Naive thymus-derived CD4-positive, alpha-beta T cell (primary cell): ENCODE data around the gene RAPGEF3. TPM values are rescaled to one million over a fixed set of nuclear protein-coding genes. Genes with fewer than 3 reads are reported as not detected.

Experiments used
- ATAC-seq: fragments of 150-1000 bp; cut with Tn5 transposase; 2 replicates; pipeline ENCODE4 v1.10.0; 2021; ENCODE audit warnings: mild to moderate bottlenecking, moderate library complexity
- CTCF ChIA-PET: fragments of 350-600 bp; sonication (Branson Sonifier 250); formaldehyde crosslinking; loops from one replicate; lab custom pipeline; 2021; ENCODE audit warnings: antibody characterized with exemption; lab: Charles Lee
- POLR2A ChIA-PET: fragments of 350-600 bp; sonication (Branson Sonifier 250); formaldehyde crosslinking; loops from one replicate; lab custom pipeline; 2021; ENCODE audit warnings: antibody characterized with exemption, inconsistent platforms; lab: Charles Lee
- DNase-seq, 9 donors: peaks; one replicate each; pipeline versions ENCODE4 v3.0.0 to v3.0.0-alpha.2; 2020 to 2022; ENCODE audit warnings: mixed read lengths in 1 of 9
- H3K27ac ChIP-seq: one replicate; pipeline ENCODE4 v1.7.0; 2013; ENCODE audit warnings: mild to moderate bottlenecking, low read depth, low read length, moderate library complexity
- H3K27me3 ChIP-seq, 2 donors: one replicate each; pipeline ENCODE4 v1.7.0; 2013; ENCODE audit warnings: low read length in 2 of 2, mild to moderate bottlenecking in 2 of 2, moderate library complexity in 2 of 2; ENCODE audit not compliant: control insufficient read depth in 2 of 2, insufficient read depth in 2 of 2
- H3K36me3 ChIP-seq, 3 experiments: 1 replicate in 2 of 3; 2 replicates in 1 of 3; pipeline ENCODE4 v1.7.0; 2013; ENCODE audit warnings: low read length in 3 of 3, mild to moderate bottlenecking in 3 of 3, moderate library complexity in 1 of 3; ENCODE audit not compliant: insufficient read depth in 3 of 3, control insufficient read depth in 2 of 3
- H3K4me1 ChIP-seq, 2 donors: one replicate each; pipeline ENCODE4 v1.7.0; 2013; ENCODE audit warnings: low read length in 2 of 2, mild to moderate bottlenecking in 2 of 2, moderate library complexity in 1 of 2; ENCODE audit not compliant: control insufficient read depth in 2 of 2, insufficient read depth in 2 of 2
- H3K4me3 ChIP-seq: 2 replicates; pipeline ENCODE4 v1.7.0; 2013; ENCODE audit warnings: mild to moderate bottlenecking, low read length
- H3K9me3 ChIP-seq, 3 experiments: 1 replicate in 2 of 3; 2 replicates in 1 of 3; pipeline ENCODE4 v1.7.0; 2013; ENCODE audit warnings: low read length in 3 of 3; ENCODE audit not compliant: control insufficient read depth in 2 of 3
- H3K27ac Mint-ChIP-seq, 9 donors: one replicate each; pipeline ENCODE4 v1.8.0; 2020 to 2022; ENCODE audit warnings: mixed read lengths in 9 of 9, mild to moderate bottlenecking in 8 of 9, moderate library complexity in 5 of 9, inconsistent platforms in 2 of 9
- H3K27me3 Mint-ChIP-seq, 5 donors: one replicate each; pipeline ENCODE4 v1.8.0; 2021 to 2022; ENCODE audit warnings: mixed read lengths in 5 of 5, mild to moderate bottlenecking in 1 of 5
- H3K36me3 Mint-ChIP-seq, 5 donors: one replicate each; pipeline ENCODE4 v1.8.0; 2020 to 2022; ENCODE audit warnings: mixed read lengths in 5 of 5, mild to moderate bottlenecking in 3 of 5, inconsistent platforms in 1 of 5
- H3K4me1 Mint-ChIP-seq, 7 donors: one replicate each; pipeline ENCODE4 v1.8.0; 2020 to 2022; ENCODE audit warnings: mixed read lengths in 7 of 7, mild to moderate bottlenecking in 3 of 7, inconsistent platforms in 1 of 7
- H3K4me3 Mint-ChIP-seq, 10 donors: one replicate each; pipeline ENCODE4 v1.8.0; 2020 to 2022; ENCODE audit warnings: mild to moderate bottlenecking in 10 of 10, mixed read lengths in 10 of 10, moderate library complexity in 6 of 10, inconsistent platforms in 2 of 10
- H3K9me3 Mint-ChIP-seq, 11 donors: one replicate each; pipeline ENCODE4 v1.8.0; 2020 to 2022; ENCODE audit warnings: mixed read lengths in 11 of 11, mild to moderate bottlenecking in 4 of 11, inconsistent platforms in 1 of 11, moderate library complexity in 1 of 11
- intact Hi-C, 2 donors: fragments of 100-400 bp; cut with micrococcal nuclease; formaldehyde crosslinking; loops; one replicate each; pipeline ENCODE4 v1.15.1; 2023
- polyA plus RNA-seq, 2 donors: library from polyadenylated mRNA; unstranded; fragments of 300-500 nt; fragmentation: Illumina TruSeq; gene quantifications; one replicate each; pipeline ENCODE4 v1.2.3, GENCODE V29; 2021
- total RNA-seq, 6 experiments: library from RNA in 5 of 6; stranded (reverse) in 5 of 6; gene quantifications; 1 replicate in 5 of 6; 2 replicates in 1 of 6; pipeline ENCODE4 v1.2.3 and lab custom pipeline; 2021 to 2026

RAPGEF3 gene
- total and polyA plus RNA-seq, 7 experiments from 2014 or later: 0.08 to 1.9 (median 0.82) TPM; not detected in 2

DNA sequence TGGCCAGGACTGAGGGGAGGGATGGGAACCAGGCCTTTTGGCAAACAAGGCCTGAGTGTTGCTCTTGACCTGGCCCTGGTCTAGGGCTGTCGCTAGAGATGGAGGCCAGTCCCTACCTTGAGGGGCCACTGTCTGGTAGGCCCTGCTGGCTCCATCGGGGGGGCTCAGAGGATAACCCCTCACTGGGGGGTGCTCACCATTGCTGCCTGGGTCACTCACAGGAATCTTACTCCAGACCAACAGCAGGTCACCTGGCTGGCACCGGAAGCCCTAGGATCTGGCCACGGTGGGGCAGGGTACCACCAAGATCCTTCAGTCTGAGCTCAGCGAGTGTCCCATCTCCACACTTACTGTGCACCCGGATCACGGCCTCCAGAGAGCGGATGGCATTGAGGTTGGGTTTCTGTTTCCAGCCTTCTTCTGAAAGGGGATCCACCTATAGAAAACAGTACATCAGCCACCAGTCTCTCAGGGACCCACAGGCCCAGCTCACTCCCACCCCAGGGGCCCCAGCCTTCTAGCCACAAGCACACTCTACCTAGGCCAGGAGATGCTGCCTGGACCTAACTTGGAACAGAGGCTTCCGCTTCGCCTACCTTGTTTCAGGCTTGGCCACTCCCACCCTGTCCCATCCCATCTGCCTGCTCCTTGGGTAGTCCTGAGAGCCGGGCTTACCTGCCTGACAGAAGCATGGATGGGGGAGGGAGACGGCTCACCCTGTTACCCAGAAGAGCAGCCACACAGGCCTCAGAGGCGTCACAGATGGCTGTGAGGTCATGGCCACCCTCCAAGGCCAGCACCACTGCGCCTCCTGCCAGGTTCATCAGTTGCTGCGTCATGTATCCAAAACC, 26.6 kb upstream of the RAPGEF3 start:
- Mint-ChIP-seq H3K36me3 (peaks cover 13 to 46% (median 16%) of the 10 kb centered on the region in 5 donors), H3K4me3 (no peak overlapping the region), H3K4me1 (peaks cover 4 to 15% (median 6%) of the 10 kb centered on the region in 7 donors), H3K27ac (peak overlapping the region in 5 of 9 donors; percentile 31 to 82 (median 54)), H3K27me3 (no peaks in the 10 kb centered on the region), H3K9me3 (no peaks in the 10 kb centered on the region)
- H3K27ac ChIP-seq: no peak overlapping the region
- ATAC-seq (no peak), DNase-seq (no peak)
- H3K4me1 ChIP-seq: no peaks in the 10 kb centered on the region
- intact Hi-C loops: no loop called here
- no peaks in the 10 kb centered on the region for H3K27me3 ChIP-seq
- peaks cover 6 to 86% (median 44%) of the 10 kb centered on the region in 3 experiments for H3K36me3 ChIP-seq
- no peaks in the 10 kb centered on the region for H3K9me3 ChIP-seq
- ChIA-PET POLR2A (interaction anchor here (0.6 to 1.1 kb wide), 3 partner anchors 15 to 84 kb away, joined by 3 read pairs; no protein-coding TSS in a partner anchor), CTCF (interaction anchor here (0.8 to 1.6 kb wide), 3 partner anchors 44 to 52 kb away, joined by 3 to 5 read pairs (median 4); no protein-coding TSS in a partner anchor)
- H3K4me3 ChIP-seq: no peak overlapping the region

DNA sequence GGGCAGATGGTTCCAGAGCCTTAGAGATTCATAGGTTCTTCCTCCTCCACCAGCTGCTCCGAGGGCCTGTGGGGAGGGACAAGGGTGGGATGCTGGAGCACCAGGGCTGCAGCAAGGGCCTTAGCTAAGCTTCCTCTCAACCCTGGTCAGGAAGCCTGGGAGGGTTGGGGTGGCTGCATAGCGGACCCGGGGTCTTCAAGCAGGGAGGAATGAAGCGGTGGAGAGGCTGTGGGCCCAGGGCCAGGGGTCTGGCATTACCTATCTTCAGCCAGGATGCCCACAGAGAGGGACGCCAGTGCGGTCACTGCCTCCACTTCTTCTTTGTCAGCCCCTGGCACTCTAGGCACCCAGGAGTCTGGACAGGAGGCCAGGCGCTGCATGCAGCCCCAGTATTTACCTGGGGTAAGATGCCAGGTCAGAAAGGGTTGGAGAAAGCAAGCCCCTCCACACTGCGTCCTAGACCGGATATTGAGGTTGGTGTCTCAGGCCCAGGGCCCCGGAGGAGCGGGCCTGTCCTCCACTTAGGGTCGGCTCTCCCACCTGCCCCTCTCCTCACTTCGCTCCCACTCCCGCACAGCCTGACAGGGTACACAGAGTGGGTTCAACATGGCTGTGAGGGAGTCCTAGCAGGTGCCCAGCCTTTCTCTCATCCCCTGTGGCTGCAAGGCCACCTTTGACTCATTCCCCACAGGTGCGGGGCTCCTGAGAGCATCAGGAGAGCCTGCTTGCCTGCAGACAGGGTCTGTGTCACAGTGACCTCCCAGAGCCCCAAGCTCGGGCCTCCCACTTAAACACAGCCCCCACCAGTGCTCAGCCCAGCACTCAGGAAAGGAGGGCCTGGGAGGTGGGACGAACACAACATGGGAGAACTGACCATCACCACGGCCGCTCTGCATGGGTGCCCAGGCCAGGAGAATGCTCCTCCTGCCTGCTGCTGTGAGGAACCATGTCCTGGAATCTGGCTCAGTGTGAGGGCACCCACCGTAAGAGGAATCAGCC, 25.4 kb upstream of the RAPGEF3 start:
- Mint-ChIP-seq H3K4me3 (no peak overlapping the region), H3K4me1 (peaks cover 8 to 20% (median 11%) of the 10 kb centered on the region in 7 donors), H3K36me3 (peaks cover 12 to 40% (median 16%) of the 10 kb centered on the region in 5 donors), H3K9me3 (no peaks in the 10 kb centered on the region), H3K27me3 (no peaks in the 10 kb centered on the region), H3K27ac (peak overlapping the region in 6 of 9 donors; percentile 26 to 60 (median 44))
- ChIA-PET POLR2A (interaction anchor here (1.1 kb wide), 1 partner anchor 23 kb away, joined by 3 read pairs; no protein-coding TSS in a partner anchor), CTCF (interaction anchor here (2.9 kb wide), 1 partner anchor 55 kb away, joined by 21 read pairs; no protein-coding TSS in a partner anchor)
- no peaks in the 10 kb centered on the region for H3K27me3 ChIP-seq
- H3K9me3 ChIP-seq: no peaks in the 10 kb centered on the region
- peaks cover 6 to 75% (median 40%) of the 10 kb centered on the region in 3 experiments for H3K36me3 ChIP-seq
- intact Hi-C loops: no loop called here
- ATAC-seq: no peak
- H3K4me1 ChIP-seq: no peaks in the 10 kb centered on the region
- DNase-seq: no peak
- H3K4me3 ChIP-seq: no peak overlapping the region
- peak overlapping the region; percentile 20 for H3K27ac ChIP-seq

DNA sequence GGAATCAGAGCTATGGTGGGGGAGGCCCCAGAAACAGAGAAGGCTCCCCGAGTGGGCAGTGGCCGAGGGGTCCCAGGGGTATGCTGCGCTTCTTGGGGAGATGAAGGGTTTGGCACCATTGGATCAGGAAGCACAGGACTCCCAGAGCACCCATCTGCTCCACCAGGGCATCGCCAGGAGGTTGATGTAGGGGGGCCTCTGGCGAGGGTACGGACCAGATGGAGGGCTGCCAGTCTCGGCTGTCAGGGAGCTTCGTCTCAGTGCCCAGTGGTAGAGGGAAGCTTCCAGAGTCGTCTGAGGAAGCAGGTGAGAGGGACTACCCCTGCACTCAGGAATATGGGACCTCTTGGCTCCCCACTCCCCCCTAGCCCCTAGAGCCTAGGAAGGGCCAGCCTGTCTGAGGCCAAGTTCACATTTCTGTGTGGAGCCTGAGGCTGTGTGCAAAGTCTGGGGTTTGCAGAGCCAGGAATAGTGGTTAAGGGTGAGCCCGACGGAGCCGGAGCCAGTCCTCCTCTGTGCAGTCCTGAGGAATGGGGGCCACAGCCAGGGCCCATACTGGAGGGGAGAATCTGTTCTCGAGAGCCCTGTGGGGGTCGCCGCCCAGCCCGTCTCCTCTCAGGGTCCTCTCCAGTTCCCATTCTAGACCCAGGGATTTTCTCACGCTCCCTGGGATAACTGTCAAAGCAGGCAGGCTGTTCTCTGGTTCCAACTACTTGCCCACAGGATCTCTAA, 24.5 kb upstream of the RAPGEF3 start:
- Mint-ChIP-seq H3K27me3 (no peaks in the 10 kb centered on the region), H3K9me3 (no peaks in the 10 kb centered on the region), H3K4me1 (peaks cover 13 to 21% (median 14%) of the 10 kb centered on the region in 7 donors), H3K27ac (peak overlapping the region in 4 of 9 donors; percentile 28 to 74 (median 48)), H3K4me3 (no peak overlapping the region), H3K36me3 (peaks cover 4 to 31% (median 10%) of the 10 kb centered on the region in 5 donors)
- no peak overlapping the region for H3K4me3 ChIP-seq
- no peaks in the 10 kb centered on the region for H3K9me3 ChIP-seq
- no peak for DNase-seq
- ATAC-seq: no peak
- H3K27me3 ChIP-seq: no peaks in the 10 kb centered on the region
- H3K4me1 ChIP-seq: no peaks in the 10 kb centered on the region
- ChIA-PET CTCF (interaction anchor here (2.9 to 18.2 kb wide), 2 partner anchors 41 to 56 kb away, joined by 21 to 346 read pairs; no protein-coding TSS in a partner anchor), POLR2A (no interaction called here)
- H3K36me3 ChIP-seq: peaks cover 2 to 65% (median 30%) of the 10 kb centered on the region in 3 experiments
- intact Hi-C loops: no loop called here
- H3K27ac ChIP-seq: no peak overlapping the region

DNA sequence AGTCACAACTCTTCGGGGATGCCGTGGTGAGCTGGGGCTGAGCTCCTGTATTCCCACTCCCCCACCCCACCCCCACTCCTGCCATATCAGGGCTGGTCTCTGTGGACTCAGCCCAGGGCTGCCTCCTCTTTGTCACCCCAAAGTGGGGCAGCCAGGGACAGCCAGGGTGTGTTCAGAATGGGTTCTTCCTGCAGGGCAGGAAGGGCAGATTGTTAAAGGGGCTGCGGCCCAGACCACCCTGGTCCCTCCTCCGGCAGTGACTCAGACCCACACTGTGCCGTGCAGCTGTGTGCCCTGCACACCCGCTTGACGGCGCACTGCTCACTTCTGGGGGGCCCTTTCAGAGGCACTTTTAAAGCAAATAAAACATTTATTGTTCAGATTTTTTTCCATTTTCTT, 23.7 kb upstream of the RAPGEF3 start:
- POLR2A ChIA-PET: interaction anchor here (1.2 kb wide), 2 partner anchors 30 to 47 kb away, joined by 3 to 4 read pairs; no protein-coding TSS in a partner anchor
- Mint-ChIP-seq H3K4me3 (no peak overlapping the region), H3K27ac (peak overlapping the region in 7 of 9 donors; percentile 1 to 83 (median 56)), H3K27me3 (no peaks in the 10 kb centered on the region), H3K9me3 (no peaks in the 10 kb centered on the region), H3K4me1 (peaks cover 14 to 27% (median 19%) of the 10 kb centered on the region in 7 donors), H3K36me3 (peaks cover 0 to 27% (median 3%) of the 10 kb centered on the region in 5 donors)
- H3K9me3 ChIP-seq: no peaks in the 10 kb centered on the region
- no peak overlapping the region for H3K4me3 ChIP-seq
- H3K27ac ChIP-seq: no peak overlapping the region
- intact Hi-C loops: no loop called here
- DNase-seq (no peak), ATAC-seq (no peak)
- H3K4me1 ChIP-seq: no peaks in the 10 kb centered on the region
- H3K36me3 ChIP-seq: peaks cover 0 to 57% (median 22%) of the 10 kb centered on the region in 3 experiments
- H3K27me3 ChIP-seq: no peaks in the 10 kb centered on the region
- CTCF ChIA-PET: interaction anchor here (1.7 to 18.2 kb wide), 3 partner anchors 31 to 57 kb away, joined by 7 to 346 read pairs (median 21); no protein-coding TSS in a partner anchor

DNA sequence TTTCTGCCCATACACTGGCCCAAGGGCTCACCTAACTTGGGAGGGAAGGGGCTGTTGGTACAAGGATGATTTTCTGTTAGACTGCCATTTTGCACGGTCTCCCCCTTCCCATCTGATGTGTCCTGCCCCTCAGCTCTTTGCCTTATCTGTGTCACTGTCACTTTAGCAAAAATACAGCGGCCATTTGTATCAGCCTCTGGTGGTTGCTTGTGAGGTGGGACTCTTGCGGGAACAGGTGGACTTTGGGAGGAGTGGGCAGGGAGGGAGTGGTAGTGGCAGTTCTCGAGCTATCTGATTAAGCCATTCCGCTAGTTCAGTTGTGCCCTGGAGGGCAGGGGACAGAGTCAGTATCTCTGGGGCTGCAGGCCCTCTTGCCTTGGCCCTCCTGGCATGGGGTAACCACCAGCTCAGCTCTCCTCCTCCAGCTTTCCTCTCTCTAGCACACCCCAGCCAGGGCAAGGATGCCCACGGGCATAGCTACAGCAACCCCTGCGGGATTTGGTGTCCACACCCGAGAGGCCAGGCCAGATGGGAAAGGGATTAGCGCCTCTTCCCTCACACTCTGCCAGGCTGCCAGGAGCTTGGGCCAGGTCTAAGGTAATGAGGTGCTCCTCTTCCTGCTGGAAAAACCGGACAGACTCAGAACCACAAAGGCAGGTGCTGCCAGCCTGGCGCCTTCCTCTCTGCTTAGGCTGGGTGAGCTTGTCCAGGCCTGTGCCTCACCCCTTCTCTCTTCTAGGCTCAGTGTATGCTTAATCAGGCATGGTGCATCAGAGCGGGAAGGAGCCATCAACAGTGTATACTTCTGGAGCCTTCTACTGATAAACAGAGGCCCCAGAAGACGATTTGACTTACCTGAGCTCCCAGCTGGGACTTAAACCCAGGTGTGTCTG, 23.0 kb upstream of the RAPGEF3 start:
- H3K36me3 ChIP-seq: peaks cover 0 to 51% (median 16%) of the 10 kb centered on the region in 3 experiments
- Mint-ChIP-seq H3K27me3 (no peaks in the 10 kb centered on the region), H3K9me3 (no peaks in the 10 kb centered on the region), H3K27ac (peak overlapping the region; percentile 19 to 84 (median 70)), H3K4me3 (no peak overlapping the region), H3K36me3 (peaks cover 0 to 22% (median 3%) of the 10 kb centered on the region in 5 donors), H3K4me1 (peaks cover 14 to 27% (median 20%) of the 10 kb centered on the region in 7 donors)
- ATAC-seq (no peak), DNase-seq (no peak)
- H3K4me1 ChIP-seq: no peaks in the 10 kb centered on the region
- no peaks in the 10 kb centered on the region for H3K27me3 ChIP-seq
- ChIA-PET CTCF (interaction anchor here (0.6 to 18.2 kb wide), 7 partner anchors 11 to 388 kb away, joined by 3 to 346 read pairs (median 6); no protein-coding TSS in a partner anchor), POLR2A (interaction anchor here (0.5 to 1.2 kb wide), 4 partner anchors 31 to 57 kb away, joined by 3 to 5 read pairs (median 4); no protein-coding TSS in a partner anchor)
- H3K27ac ChIP-seq: no peak overlapping the region
- intact Hi-C loops: no loop called here
- no peaks in the 10 kb centered on the region for H3K9me3 ChIP-seq
- no peak overlapping the region for H3K4me3 ChIP-seq
